ENCODE results near the gene RNU2-63P.
"Not testable (repeated sequence)": the region's sequence is repeated elsewhere in the genome, so short reads cannot be mapped to it uniquely, and the experiment has no call there.

The RNU2-63P gene

DNA sequence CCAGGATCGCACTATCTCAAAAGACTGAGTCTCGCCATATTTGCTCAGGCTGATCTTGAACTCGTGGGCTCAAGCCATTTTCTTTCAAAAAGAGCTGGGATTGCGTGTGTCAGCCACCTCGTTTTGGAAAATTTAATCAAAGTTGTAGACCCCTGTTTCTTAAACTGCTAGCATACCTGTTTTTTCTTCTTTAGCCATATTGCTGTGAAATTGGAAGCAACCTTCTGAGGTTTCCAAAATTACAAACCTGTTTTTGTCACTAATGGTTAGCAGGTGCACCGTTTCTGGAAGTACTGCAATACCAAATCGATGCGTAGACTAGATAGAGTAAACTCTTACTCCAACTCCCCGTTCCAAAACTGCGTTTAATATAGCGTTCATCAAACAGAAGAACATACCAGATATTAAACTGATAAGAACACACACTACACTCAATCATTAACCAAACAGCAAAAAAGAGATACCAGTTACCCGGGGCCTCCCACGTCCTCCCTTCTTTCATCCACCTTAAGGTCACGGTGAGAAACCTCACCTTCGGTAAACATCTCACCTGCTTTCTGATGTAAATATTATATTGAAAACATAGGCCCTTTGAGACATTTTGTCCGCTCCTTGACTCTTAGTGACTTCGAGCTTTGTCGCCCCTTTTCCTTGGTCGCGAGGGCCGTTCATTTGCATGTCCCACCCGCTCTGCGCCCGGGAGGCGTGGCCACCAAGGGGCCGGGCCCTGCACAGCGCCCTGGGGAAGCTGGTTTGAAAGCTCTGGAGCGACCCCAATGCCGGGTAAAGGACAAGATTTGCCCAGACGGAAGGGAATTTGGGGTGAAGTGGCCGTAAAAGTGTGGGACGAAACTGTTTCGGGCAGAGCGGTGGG lies at the start of gene RNU2-63P:
Gene RNU2-63P (minus strand): TSS at position 462 of the 874 bp plus-strand sequence.
- DNase-seq (ENCODE audit: low spot score) = peak; percentile 82

DNA sequence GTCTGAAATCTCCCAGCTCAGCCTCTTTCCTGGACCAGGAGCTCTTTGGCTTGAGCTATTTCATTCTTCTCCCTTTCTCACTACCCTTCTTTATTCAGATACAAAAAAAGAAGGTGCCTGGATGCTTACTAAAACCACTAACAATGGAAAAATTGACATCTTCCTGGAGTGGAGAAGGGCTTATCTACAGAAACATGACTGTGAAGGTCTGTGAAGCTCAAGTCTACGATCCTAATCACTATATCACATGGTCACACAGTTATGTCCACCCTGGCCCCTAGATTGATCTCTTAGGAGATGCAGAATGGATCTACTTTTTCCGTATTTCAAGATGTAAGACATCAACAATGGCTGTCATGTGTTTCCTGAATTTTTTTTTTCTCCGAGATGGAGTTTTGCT lies 44.9 kb upstream of the RNU2-63P start:
- DNase-seq (ENCODE audit: low spot score) = no peak

DNA sequence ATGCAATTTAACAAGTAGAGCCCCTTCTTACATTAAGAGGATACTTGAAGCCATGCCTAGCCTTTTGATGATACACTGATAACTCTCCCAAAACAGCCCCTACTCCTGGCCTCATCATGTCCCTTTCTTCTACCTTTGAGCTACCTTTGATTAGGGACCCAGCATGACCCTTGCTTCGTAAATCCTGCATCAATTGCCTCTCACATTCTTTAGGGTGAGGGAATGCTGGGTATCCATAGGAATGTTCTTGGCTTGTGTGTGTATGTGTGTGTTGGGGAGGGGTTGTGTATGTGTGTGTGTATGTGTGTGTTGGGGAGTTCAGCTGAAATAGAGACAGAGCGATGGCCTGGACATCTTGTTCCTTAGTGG lies 44.5 kb upstream of the RNU2-63P start:
- no peak for DNase-seq (ENCODE audit: low spot score)

DNA sequence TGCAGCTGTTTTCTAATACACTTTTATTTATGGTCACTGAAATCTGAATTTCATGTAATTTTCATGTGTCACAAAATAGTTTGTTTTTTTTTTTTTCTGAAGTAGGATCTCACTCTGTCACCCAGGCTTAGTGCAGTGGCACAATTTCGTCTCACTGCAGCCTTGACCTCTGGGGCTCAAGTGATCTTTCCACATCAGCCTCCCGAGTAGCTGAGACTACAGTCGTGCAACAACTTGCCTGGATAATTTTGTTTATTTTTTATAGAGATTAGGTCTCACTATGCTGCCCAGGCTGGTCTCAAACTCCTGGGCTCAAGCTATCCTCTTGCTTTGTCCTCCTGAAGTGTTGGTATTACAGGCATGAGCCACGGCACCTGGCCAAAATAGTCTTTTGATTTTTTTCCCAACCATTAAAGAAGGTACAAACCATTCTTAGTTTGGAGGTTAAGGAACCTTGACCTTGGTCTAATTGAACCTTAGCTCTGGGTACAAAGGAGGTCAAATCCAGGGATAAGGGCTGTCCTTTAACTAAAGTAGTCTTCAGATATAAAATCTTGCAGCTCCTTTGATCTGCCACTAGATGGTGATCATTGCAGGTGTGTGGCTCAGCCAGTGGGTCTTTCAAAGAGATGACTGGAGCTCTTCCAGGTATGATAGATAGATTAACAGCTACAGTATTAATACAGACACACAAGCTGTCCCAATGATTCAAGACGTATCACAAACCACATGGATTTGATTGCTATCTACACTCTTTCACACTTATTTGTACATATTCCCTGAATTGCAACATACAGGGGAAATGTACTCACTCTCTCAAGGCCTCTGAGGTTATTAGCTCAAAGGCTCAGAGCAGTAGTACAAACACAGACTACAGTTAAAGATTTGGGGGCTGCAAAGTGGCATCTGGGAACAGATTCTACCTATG lies 43.9 kb upstream of the RNU2-63P start:
- DNase-seq (ENCODE audit: low spot score) = peak; percentile 59

DNA sequence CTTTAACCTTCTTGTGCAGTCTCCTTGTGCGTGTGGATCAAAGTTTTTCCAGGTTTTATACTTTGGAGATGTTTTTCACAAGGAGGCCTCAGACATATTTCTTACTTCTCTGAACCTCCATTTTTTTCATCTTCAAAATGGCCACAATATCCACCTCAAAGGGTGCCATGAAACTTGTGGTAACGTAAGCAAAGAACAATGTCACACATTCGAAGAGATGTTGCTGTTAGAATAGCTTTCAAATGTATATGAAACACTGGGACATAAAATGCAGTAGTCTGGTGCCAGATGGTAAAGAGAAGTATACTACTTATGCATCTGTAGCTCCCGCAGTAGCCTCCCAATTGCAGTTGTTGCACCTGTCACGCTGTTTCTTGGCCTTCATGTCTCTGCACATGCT lies 41.8 kb upstream of the RNU2-63P start:
- no peak for DNase-seq (ENCODE audit: low spot score)

DNA sequence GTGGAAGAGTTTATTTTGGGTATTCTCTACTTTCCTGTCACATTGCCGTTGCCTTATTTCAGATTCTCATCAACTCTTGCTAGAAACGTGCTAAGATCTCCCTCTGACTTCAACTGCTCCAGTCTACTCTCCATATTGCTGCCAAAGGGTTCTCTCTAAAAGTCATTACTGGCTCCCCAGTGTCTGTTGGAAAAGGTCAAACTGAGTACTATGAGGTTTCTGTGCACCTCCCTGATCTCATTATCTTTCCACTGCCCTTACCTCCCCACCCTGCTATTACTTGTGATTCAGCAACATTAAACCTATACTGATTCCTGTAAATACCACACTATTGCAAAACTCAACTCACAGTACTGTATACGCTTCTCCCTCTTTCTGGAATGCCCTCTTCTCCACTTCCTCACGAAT lies 41.1 kb upstream of the RNU2-63P start:
- DNase-seq (ENCODE audit: low spot score) = no peak

DNA sequence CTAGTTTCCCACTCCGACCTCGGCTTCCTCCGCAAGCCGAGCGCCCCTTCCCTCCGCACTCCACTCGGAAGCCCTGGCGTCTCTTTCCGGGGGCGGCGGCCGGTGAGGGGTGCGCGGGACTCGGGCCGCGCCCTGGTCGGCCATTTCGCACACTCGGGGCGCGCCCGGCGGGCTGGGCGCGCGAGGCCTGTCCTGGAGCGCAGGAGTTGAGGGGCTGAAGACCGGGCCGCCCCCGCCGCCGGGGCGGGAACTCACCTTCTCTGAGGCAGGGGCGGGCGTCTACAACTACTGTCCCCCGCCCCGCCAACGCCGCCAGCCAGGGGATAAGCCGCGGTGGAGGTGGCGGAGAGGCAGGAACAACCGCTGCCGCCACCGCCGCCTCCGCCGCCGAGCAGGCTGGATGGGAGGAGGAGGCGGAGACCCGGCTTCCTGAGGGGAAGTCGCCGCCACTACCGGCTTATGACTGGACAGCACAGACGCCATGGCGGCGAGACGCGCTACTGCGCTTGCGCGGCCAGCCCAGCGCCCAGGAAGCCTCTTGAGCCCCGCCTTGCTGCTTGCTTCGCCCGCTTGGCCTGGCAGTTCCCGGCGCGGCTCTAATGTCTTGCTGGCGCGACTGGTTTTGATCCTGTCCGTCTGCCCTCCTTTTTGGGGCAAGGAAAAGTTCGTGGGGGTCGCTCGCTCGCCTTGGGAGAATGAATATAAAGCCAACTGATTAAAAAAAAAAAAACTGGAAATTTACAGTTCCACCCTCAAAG lies 39.2 kb upstream of the RNU2-63P start, which contains the start of gene KRCC1:
Gene KRCC1 (minus strand): TSS at position 413 of the 758 bp plus-strand sequence. CDS start 27,220 bp downstream, outside the sequence.
- DNase-seq (ENCODE audit: low spot score) = peak; percentile 96

DNA sequence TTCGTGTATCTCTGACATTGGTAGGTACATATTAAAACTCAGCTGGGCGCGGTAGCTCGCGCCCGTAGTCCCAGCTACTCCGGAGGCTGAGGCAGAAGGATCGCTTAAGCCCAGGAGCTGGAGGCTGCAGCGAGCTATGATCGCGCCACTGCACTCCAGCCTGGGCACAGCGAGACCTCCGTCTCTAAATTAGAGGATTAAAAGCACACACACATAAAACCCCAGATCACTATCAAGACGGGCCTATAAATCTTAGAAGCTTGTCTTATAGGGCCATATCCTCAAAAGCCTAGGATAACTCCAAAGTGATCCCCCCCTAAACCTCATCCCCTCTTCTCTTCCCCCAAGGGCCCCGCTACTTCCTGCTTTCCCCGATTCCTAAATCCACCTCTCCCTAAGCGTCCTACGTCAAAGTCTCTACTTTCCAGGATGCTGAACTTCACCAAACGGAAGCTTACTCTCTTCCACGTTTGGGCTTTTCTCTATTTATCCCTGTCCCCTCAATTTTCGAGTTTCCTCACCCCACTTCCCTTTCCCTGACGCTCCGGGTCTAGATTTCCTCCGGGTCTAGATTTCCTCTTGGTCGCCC lies 38.5 kb upstream of the RNU2-63P start:
- DNase-seq (ENCODE audit: low spot score) = peak; percentile 38

DNA sequence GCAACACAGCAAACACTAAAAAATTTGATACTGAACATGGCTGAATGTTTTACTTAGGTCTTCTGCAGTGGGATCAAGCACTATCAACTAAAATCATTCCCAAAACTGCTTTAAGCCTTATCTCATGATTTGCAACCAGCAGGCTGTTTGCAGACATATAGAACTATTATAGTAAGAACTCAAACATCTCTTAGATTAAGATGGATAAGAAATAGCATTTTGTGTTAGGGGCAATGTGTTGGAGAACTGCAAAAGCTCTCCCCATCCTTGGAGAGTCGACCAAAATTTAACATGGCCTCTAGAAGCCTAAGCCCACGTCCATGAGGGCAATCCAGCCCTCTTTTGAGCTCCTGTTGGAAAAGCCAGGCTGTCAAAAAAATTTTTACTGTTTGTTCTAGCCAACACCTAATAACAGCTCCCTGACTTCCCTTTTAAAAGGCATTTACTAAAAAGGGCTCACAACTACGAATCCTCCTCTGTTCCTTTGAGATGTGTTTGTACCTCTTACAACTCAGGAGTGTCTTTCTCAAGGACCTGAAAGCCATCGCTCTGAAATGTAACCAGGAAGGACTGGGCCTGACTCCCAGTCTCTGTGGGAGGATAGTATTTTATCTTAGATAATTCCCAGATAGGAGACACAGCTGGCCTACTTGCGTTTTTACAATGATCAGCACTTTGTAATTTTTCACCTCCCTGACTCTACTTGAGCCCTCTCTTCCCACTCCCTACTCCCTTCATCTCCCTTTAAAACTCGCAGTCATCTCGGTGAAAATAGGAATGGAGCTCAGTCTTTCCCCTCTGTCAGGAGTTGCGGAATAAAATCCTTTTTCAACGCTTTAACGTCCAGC lies 37.8 kb upstream of the RNU2-63P start:
- DNase-seq (ENCODE audit: low spot score) = no peak

DNA sequence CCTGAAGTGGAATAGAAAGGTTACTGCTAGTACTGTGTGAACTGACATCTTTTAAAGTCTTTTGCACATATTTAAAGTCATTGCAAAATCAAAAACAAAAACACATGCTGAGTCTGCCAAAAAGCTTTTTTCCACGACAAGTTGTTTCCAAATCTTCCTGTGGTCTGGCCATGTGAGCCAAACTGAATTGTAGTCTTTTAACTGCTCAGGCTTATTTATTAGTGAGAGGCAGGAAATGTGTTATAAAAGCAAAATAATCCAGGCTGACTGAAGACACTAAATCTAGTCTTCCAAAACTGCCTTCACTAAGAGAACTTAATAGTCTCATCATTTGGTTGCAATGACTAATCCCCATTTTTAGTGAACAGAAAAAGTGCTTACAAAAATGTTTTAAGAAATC lies 36.9 kb upstream of the RNU2-63P start:
- DNase-seq (ENCODE audit: low spot score) = no peak

DNA sequence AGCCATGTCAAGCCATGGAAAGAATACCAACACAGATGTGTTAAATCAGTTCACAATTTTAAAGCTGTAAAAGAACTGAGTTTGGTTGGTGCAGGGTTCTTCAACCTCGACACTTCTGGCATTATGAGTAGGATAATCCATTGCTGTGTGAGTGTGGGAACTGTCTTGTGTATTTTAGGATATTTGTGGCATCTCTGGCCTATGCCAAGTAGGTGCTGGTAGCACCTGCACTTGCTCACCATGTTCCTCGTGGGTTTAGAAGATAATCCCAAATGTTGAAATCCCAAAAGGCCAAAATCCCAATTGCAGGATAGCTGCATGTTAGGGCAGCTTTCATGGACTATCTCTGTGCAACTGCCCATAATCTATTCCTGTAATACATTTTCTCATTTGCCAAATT lies 35.4 kb upstream of the RNU2-63P start:
- no peak for DNase-seq (ENCODE audit: low spot score)

DNA sequence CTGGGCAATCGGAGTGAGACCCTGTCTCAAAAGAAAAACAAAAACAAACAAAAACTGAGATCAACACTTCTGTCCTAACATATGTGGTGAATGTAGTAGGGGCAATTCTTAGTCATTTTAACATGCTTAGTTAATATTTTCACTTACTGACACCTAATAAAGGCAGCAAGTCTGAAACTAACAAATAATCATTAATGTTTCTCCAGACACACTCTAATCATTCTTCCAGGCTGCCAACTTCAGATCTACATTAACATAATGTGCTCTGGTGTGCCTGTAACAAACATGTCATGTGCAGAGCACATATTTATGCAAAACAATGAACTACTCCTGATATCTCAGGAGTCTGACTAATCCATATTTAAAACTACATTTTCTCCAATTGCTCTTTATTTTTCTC lies 33.3 kb upstream of the RNU2-63P start:
- no peak for DNase-seq (ENCODE audit: low spot score)

DNA sequence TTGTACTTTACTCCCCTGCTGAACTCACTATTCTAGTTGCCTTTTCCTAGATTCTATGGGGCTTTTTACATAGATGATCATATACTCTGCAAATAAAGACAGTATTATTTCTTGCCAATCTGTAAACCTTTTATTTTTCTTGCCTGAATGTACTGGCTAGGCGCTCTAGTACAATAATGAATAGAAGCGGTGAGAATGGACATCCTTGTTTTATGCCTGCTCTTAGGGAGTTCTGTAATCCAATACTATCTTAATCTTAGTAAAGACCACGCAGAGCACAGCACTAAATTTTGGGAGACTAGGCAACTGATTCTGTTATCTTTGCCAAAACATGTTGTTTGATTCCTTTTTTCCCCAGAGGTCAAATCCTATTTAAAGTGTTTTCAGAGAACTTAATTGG lies 32.2 kb upstream of the RNU2-63P start:
- DNase-seq (ENCODE audit: low spot score) = no peak

DNA sequence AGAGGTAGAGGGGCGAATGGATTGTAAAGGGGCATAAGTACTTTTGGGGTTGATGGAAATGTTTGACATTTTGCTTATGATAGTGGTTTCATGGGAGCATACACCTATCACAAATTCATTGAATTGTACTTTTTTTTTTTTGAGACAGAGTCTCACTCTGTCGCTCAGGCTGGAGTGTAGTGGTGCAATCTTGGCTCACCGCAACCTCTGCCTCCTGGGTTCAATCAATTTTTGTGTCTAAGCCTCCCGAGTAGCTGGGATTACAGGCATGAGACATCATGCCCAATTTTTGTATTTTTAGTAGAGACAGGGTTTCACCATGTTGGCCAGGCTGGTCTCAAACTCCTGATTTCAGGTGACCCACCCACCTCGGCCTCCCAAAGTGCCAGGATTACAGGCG lies 29.2 kb upstream of the RNU2-63P start:
- DNase-seq (ENCODE audit: low spot score) = not testable (repeated sequence)

DNA sequence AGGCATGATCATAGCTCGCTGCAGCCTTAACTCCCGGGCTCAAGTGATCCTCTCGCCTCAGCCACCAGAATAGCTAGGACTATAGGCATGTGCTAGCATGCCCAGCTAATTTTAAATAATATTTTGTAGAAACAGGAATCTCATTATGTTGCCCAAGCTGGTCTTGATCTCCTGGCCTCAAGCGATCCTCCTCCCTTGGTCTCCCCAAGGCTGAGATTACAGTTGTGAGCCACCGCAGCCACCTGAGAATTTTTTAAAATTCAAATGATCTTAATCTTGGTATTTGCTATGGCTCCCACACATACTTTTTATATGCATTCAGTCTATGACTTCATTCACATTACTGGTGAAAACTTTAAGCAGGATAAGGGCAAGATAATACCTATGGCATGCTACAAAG lies 26.1 kb upstream of the RNU2-63P start:
- DNase-seq (ENCODE audit: low spot score) = no peak

DNA sequence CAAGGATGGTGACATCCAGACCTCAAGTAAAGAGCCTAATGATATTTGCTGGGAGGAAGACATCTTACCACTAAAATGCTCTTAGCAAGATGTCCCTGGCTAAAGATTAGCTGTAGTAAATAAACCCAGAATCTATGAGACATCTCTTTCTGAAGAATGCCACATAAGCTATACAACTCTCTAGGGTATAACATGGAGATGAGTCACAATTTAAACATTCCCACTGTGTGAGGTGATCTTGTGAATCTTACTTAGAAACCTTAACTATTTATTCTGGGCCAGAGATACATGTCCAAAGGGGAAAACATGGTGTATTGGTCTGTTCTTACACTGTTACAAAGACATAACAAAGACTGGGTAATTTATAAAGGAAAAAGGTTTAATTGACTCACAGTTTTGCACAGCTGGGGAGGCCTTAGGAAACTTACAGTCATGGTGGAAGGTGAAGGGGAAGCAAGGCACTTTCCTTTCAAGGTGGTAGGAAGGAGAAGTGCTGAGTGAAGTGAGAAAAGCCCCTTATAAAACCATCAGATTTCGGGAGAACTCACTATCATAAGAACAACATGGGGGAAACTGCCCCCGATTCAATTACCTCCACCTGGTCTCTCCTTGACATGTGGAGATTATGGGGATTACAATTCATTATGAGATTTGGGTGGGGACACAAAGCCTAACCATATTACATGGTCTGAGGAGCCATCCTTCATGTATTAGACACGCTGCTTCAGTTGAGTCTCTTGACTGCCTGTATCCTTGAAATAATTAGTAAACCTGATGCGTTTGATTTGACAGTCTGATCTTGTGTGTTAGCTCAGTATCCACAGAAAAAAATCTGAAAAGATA lies 22.1 kb upstream of the RNU2-63P start:
- no peak for DNase-seq (ENCODE audit: low spot score)

DNA sequence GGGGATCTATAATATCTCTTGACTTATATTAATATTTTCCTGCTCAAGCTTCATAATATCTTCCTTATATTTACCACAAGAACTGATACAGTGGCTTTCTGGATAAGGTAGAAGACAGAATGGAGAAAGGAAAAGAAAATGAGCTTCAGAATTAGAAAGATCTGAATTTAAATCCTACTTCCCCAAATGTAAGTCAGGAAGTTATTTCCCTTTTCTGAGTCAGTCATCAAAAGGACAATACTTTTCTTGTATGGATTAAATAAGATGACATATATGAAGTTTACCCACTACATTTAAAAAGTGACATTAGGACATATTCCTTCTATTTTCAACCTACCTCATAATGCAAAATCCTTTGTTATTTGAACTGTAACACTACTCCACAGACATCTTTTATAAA lies 20.3 kb upstream of the RNU2-63P start:
- no peak for DNase-seq (ENCODE audit: low spot score)

DNA sequence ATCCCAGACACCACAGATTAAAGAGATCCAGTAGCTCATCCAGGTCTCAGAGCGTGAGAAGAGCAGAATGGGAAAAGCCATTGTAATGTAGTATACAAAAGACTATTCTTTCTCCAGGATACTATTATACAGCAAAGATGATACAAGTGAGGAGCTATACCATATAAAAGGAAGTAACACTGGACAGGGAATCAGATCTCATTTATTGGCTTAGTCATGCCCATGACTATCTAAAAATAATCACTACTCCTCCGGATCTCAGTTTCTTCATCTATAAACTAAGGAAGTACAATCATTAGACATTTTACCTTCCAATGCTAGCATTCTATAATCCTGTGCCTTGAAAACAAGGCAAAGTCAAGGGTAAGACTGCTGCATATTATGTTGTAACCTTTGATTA lies 19.8 kb upstream of the RNU2-63P start:
- DNase-seq (ENCODE audit: low spot score) = no peak

DNA sequence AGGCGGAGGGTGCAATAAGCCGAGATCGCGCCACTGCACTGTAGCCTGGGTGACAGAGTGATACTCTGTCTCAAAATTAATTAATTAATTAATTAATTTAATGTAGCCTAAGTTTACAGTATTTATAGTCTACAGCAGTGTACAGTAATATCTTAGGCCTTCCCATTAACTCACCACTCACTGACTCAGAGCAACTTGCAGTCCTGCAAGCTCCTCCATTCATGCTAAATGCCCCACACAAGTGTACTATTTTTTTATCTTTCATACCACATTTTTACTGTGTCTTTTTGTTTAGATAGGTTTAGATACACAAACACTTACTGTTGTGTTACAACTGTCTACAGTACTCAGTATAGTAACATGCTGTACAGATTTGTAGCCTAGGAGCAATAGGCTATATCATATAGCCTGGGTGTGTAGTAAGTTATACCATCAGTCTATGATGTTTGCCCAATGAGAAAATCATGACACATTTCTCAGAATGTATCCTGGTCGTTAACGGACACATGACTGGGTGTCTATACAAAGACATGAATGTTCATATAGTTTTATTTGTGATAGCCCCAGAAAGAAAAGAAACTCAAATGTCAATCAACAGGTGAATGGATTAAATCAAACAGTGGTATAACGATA lies 15.8 kb upstream of the RNU2-63P start:
- no peak for DNase-seq (ENCODE audit: low spot score)

Measured in putamen (tissue), 1 donor.